Activated CD8-positive, alpha-beta memory T cell treated with anti-CD3 and anti-CD28 coated beads, Interleukin-2, amount 50 U/mL, for 48 hours (primary cell): ENCODE data around the gene ACAD8.
"Not testable (repeated sequence)": the region's sequence is repeated elsewhere in the genome, so short reads cannot be mapped to it uniquely, and the experiment has no call there.

Experiments used
- DNase-seq: peaks from one replicate; pipeline ENCODE4 v3.0.0-alpha.2; 2020

Gene ACAD8

DNA sequence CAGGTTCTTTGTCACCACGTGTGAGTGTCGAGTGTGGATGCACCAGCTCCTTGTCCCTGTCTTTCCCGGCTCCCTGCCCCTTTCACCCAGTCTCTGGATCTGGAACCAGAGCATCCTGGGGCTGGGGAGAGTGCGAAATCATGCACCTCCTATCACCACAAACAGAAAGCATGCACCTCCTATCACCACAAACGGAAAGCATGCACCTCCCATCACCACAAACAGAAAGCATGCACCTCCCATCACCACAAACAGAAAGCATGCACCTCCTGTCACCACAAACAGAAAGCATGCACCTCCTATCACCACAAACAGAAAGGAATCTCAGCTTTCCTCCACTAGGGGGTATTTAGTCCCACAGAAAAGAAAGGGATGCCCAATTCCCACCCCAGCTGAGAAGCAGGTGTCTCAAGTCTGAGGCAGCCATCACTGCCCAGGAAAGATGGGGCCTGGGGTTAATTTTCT lies 16.9 kb downstream of the ACAD8 start:
- DNase-seq: no peak

DNA sequence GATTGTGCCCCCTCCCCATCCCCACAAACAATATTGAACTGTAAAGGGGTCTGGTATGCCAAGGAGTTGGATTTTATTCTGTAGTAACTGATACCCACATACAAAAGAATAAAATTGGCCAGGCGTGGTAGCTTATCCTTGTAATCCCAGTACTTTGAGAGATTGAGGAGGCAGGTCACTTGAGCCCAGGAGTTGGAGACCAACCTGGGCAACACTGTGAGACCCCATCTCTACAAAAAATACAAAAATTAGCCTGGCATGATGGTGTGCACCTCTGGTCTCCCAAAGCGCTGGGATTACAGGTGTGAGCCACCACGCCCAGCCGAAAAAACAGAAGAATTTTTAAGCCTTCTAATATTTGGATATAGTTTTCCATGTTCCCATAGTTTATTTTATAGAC lies 18.6 kb downstream of the ACAD8 start:
- DNase-seq: no peak

GRCh38 chr11:134272381-134273316 lies 19.3 kb downstream of the ACAD8 start:
- peak; percentile 43 for DNase-seq

- no peak for DNase-seq
Measured at GRCh38 chr11:134273317-134273712, 19.9 kb downstream of the ACAD8 start.

- no peak for DNase-seq
Measured at GRCh38 chr11:134275188-134275533, 21.8 kb downstream of the ACAD8 start.

DNA sequence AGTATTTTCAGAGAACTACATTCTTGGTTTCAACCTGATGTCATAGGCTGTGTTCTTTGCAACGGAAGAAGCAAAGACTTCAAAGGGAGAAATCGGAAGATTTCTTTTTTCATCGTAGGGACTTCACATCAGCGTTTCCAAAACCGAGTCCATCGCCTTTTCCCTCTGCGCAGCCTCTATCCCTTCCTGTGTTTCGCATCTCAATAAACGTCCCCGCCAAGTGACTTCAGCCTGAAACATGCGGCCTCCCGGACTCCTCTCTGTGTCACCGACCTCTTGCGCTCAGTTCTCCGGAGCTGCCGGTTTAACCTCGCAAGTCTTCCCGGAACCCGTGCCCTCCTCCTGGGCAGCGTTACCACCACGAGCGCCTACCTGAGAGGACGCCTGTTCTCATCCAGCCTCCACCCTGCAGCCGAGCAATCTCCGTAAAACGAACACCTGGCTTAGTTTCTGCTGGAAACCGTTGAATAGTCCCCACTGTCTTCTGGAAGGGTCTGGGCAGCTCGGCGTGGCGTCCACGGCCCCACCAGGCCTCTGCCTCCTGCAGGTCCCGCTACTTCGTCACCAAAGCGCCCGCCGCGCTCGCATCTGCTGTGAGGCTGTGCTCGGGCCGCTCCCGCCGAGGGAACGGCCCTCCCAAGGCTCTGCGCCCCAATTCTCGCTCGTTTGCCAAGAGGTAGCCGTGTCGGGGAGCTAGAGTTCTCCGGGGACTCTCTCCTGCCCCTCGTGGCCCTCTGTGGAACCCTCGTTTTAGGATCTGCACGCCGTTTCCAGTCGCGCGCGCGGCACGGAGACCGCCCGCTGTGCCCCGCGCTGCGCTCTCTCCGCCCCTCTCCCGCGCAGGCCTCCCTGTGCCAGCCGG lies 22.4 kb downstream of the ACAD8 start, which contains the start of gene GLB1L3:
Gene GLB1L3 (plus strand): TSS at position 846 of the 862 bp plus-strand sequence. CDS start 362 bp downstream, outside the sequence.
- peak; percentile 87 for DNase-seq

GRCh38 chr11:134276396-134277182 lies 23.2 kb downstream of the ACAD8 start:
- peak; percentile 65 for DNase-seq

DNA sequence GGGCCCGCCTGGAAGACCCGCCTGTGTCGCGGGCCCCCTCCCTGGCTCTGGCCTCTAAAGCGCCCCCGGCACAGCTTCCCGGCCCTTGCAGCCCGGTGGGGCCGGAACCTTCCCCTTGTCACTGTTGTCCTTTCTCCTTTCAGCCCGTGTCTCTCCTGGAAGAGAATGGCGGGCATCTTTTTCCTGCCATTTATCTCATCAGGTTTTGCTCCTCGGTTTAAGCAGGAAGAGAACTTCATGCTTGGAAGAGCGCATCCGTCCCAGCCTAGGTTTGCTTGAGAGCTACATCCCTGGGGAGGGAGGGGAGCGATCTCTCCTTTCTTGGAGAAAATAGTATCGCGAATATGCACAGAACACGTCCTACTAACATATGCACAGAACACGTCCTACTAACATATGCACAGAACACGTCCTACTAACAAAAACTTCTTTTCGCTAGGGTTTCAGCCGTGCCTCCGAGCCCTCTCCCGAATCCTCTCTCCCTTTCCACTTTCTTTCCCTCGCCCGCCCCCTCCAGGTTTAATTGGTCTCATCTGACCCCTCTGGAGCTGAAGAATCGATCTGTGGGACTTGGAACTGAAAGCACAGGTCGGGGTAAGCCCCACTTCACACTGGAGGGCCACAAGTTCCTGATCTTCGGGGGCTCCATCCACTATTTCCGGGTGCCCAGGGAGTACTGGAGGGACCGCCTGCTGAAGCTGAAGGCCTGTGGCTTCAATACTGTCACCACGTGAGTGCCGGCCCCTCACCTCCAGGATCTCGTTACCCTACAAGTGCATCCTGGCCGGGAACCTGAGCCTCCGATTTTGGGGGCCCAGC lies 24.0 kb downstream of the ACAD8 start:
- DNase-seq: peak; percentile 48

- DNase-seq: peak; percentile 23
Measured at GRCh38 chr11:134278356-134278755, 25.0 kb downstream of the ACAD8 start.

DNA sequence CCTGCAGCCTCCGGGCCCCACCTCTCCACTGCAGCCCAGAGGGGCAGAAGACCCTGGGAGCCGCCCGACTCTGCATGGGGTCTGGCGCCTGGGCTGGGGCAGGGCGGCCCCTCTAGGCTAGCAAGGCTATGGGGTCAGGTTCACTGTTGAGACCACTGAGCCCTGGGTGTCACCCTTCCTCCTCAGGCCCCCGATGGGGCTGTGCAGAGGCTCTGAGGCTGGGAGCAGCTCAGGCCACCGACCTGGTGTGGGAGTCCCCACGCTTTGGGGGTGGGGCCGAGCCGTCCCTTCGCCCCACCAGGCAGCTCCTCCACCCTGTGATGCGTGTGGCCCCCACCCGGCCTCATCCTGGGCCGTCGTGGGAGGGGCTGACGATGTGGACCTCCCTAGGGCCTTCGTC lies 28.3 kb downstream of the ACAD8 start:
- DNase-seq: not testable (repeated sequence)

- DNase-seq: no peak
Measured at GRCh38 chr11:134282121-134283045, 29.0 kb downstream of the ACAD8 start.

DNA sequence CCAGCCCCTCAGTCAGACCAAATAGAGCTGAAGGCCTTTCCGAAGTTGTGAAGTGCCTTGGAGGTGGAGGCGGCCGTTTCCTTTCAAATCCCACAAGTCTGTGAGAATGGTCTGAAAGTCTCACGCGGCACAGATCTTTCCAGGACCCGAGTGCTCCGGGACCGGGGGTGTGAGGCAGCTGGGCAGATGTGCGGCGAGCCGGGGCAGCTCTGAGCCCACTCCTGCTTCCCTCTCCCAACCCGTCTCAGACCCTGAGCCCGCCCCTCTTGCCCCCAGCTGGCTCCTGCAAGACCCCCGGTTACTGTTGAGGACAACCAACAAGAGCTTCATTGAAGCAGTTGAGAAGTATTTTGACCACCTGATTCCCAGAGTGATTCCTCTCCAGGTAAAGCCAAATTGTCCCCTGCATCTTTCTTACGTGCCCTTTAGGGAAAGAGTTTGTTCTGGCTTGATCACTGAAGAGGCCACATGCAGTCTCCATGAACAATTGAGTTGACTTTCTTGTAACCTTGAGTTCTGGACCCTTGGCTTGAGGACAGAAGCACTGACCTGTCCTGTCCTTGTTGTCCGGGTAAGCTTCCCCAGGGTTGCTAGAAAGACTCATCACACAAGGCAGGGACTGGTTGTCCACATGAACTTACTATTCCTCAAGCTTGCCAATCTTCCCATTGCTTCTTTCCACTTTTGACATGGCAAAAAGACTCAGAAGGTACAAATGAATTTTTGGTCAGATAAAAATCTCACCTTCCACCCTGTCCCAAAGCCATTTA lies 30.3 kb downstream of the ACAD8 start:
- DNase-seq: no peak

- DNase-seq: not testable (repeated sequence)
Measured at GRCh38 chr11:134284349-134284748, 31.0 kb downstream of the ACAD8 start.

DNA sequence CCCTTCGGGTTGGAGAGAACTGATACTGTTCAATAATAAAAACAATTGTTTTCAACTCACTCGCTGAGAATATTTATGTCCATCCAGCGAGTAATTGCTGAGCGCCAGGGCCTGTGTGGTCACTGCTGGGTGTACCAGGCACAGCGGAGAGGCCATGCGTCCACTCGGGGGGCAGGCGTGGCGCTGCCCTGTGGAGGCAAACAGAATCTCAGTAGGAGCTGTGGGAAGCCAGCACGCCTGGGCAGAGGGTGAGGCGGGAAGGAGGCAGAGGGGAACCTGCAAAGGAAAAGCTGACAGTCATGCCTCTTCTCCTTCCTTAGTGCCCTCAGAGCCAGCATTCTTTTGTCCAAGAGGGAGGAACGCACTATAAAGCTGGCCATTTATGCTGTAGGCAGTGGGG lies 34.2 kb downstream of the ACAD8 start:
- no peak for DNase-seq

DNA sequence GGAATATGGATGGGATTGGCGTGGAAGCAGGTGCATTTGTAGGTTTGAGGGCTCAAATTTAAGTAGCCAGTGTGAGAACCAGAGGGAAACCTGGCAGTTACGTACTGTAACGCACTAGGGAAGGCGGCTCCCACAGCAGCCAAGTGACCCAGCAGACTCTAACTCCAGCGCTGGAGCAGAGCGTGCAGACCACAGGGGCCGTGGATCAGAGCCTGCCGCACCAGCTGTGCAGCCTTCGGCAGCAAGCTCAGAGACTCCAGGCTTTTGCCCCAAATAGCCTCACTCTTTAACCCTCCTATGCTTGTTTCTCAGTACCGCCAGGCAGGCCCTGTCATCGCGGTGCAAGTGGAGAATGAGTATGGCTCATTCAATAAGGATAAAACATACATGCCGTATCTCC lies 35.1 kb downstream of the ACAD8 start:
- DNase-seq: no peak

GRCh38 chr11:134289167-134289566 lies 35.8 kb downstream of the ACAD8 start:
- no peak for DNase-seq

- DNase-seq: no peak
Measured at GRCh38 chr11:134289789-134290188, 36.4 kb downstream of the ACAD8 start.

GRCh38 chr11:134290646-134291045 lies 37.3 kb downstream of the ACAD8 start:
- DNase-seq: no peak

DNA sequence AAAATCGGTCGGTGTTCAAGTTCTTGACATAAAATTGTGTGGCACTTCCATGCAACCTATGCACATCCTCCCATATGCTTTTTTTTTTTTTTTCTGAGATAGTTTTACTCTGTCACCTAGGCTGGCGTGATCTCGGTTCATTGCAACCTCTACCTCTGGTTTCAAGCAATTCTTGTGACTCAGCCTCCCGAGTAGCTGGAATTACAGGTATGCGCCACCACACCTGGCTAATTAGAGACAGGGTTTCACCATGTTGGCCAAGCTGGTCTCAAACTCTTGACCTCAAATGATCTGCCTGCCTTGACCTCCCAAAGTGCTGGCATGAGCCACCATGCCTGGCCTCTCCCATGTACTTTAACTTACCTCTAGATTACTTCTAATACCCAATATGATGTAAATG lies 37.8 kb downstream of the ACAD8 start:
- no peak for DNase-seq

GRCh38 chr11:134292661-134293060 lies 39.3 kb downstream of the ACAD8 start:
- DNase-seq: no peak
